ENCODE data around the gene AATK. TPM values are rescaled to one million over a fixed set of nuclear protein-coding genes. Genes with fewer than 3 reads are reported as not detected.

The AATK gene
- total RNA-seq, 1 donor from 2014 or later = 0.67 TPM

GRCh38 chr17:81144423-81144781, 21.6 kb downstream of the AATK start:
- TF ChIP-seq, protein P1, sequence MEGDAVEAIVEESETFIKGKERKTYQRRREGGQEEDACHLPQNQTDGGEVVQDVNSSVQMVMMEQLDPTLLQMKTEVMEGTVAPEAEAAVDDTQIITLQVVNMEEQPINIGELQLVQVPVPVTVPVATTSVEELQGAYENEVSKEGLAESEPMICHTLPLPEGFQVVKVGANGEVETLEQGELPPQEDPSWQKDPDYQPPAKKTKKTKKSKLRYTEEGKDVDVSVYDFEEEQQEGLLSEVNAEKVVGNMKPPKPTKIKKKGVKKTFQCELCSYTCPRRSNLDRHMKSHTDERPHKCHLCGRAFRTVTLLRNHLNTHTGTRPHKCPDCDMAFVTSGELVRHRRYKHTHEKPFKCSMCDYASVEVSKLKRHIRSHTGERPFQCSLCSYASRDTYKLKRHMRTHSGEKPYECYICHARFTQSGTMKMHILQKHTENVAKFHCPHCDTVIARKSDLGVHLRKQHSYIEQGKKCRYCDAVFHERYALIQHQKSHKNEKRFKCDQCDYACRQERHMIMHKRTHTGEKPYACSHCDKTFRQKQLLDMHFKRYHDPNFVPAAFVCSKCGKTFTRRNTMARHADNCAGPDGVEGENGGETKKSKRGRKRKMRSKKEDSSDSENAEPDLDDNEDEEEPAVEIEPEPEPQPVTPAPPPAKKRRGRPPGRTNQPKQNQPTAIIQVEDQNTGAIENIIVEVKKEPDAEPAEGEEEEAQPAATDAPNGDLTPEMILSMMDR (IDR thresholded peaks at IDR 0.05) = no peak
- Mint-ChIP-seq H3K4me1 (ENCODE audit: low read depth) (no peaks in the 10 kb centered on the region), H3K9me3 (ENCODE audit: low read depth) (no peaks in the 10 kb centered on the region), H3K4me3 (ENCODE audit: unreplicated experiment) (no peak overlapping the region), H3K27me3 (ENCODE audit: low read depth) (no peaks in the 10 kb centered on the region), H3K27ac (ENCODE audit: unreplicated experiment) (no peak overlapping the region), H3K36me3 (ENCODE audit: low read depth) (no peaks in the 10 kb centered on the region)
- DNase-seq (ENCODE audit: low spot score) = no peak

GRCh38 chr17:81143717-81144422, 22.2 kb downstream of the AATK start:
- no peaks in the 10 kb centered on the region for H3K27me3 Mint-ChIP-seq (ENCODE audit: low read depth)
- TF ChIP-seq, protein P1 (IDR thresholded peaks at IDR 0.05) = no peak
- H3K36me3 Mint-ChIP-seq (ENCODE audit: low read depth) = no peaks in the 10 kb centered on the region
- H3K9me3 Mint-ChIP-seq (ENCODE audit: low read depth) = no peaks in the 10 kb centered on the region
- no peak for DNase-seq (ENCODE audit: low spot score)
- no peak overlapping the region for H3K27ac Mint-ChIP-seq (ENCODE audit: unreplicated experiment)
- no peak overlapping the region for H3K4me3 Mint-ChIP-seq (ENCODE audit: unreplicated experiment)
- H3K4me1 Mint-ChIP-seq (ENCODE audit: low read depth) = no peaks in the 10 kb centered on the region

GRCh38 chr17:81143200-81143527, 22.9 kb downstream of the AATK start:
- Mint-ChIP-seq H3K4me3 (ENCODE audit: unreplicated experiment) (no peak overlapping the region), H3K4me1 (ENCODE audit: low read depth) (no peaks in the 10 kb centered on the region), H3K27ac (ENCODE audit: unreplicated experiment) (no peak overlapping the region), H3K9me3 (ENCODE audit: low read depth) (no peaks in the 10 kb centered on the region), H3K27me3 (ENCODE audit: low read depth) (no peaks in the 10 kb centered on the region), H3K36me3 (ENCODE audit: low read depth) (no peaks in the 10 kb centered on the region)
- TF ChIP-seq, protein P1 (IDR thresholded peaks at IDR 0.05) = no peak
- DNase-seq (ENCODE audit: low spot score) = no peak

DNA sequence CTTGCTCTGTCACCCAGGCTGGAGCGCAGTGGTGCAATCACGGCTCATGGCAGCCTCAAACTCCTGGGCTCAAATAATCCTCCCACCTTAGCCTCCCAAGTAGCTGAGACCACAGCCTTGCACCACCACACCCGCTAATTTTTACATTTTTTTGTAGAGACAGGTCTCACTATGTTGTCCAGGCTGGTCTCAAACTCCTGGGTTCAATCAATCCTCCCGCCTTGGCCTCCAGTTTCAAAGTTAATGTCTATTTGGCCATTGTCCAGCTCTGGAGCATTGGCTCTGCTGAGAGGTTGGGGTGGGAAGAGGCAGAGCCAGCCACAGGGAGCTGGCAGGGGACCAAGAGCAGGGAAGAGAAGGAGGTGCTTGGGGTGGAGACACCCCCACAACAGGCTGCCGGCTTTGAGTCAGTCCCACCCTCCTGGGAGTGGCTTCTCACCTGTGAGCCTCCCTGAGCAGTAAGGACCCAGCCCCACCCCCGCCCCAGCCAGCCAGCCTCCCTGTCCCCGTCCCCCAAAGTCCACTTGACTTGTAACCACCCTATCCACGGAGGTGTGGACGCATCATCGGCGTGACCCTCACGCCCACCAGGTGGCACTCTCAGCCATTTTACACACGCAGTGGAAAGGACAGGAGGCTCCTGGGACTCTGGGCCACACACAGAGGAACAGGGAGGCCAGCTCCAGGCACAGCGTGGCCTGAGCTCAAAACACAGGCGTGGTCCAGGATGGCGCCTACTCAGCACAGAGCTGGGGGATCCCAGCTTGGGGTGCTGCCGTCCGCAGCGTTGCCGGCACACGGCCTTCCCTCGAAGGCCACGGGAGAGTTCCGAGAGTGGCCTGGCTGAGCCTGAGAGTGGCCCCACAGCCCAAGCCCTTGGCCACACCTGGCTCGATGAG, 23.5 kb downstream of the AATK start:
- no peaks in the 10 kb centered on the region for H3K36me3 Mint-ChIP-seq (ENCODE audit: low read depth)
- no peak overlapping the region for H3K4me3 Mint-ChIP-seq (ENCODE audit: unreplicated experiment)
- DNase-seq (ENCODE audit: low spot score) = no peak
- no peak overlapping the region for H3K27ac Mint-ChIP-seq (ENCODE audit: unreplicated experiment)
- H3K4me1 Mint-ChIP-seq (ENCODE audit: low read depth) = no peaks in the 10 kb centered on the region
- no peaks in the 10 kb centered on the region for H3K9me3 Mint-ChIP-seq (ENCODE audit: low read depth)
- H3K27me3 Mint-ChIP-seq (ENCODE audit: low read depth) = no peaks in the 10 kb centered on the region
- TF ChIP-seq, protein P1 (IDR thresholded peaks at IDR 0.05) = peak; percentile 83

DNA sequence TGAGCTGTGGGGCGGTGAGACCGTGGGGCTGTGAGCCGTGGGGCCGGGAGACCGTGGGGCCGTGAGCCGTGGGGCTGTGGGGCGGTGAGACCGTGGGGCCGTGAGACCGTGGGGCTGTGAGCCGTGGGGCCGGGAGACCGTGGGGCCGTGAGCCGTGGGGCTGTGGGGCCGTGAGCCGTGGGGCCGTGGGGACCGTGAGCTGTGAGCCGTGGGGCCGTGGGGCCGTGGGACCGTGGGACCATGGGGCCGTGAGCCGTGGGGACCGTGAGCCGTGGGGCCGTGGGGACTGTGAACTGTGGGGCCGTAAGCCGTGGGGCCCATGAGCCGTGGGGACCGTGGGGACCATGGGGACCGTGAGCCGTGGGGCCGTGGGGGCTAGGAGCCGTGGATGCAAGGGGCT, 25.3 kb downstream of the AATK start:
- TF ChIP-seq, protein P1 (IDR thresholded peaks at IDR 0.05) = no peak
- Mint-ChIP-seq H3K27ac (ENCODE audit: unreplicated experiment) (no peak overlapping the region), H3K4me1 (ENCODE audit: low read depth) (no peaks in the 10 kb centered on the region), H3K9me3 (ENCODE audit: low read depth) (no peaks in the 10 kb centered on the region), H3K36me3 (ENCODE audit: low read depth) (no peaks in the 10 kb centered on the region), H3K27me3 (ENCODE audit: low read depth) (no peaks in the 10 kb centered on the region), H3K4me3 (ENCODE audit: unreplicated experiment) (no peak overlapping the region)
- no peak for DNase-seq (ENCODE audit: low spot score)
